ENCODE measurements around the gene ETV4. TPM values are rescaled to one million over a fixed set of nuclear protein-coding genes. Genes with fewer than 3 reads are reported as not detected.
A peak's percentile ranks its signal among the peaks of the same experiment; 100 is the strongest.

The ETV4 gene
- total and polyA plus RNA-seq, 8 donors = 0.58 to 4.4 (median 1.4) TPM; not detected in 2

DNA sequence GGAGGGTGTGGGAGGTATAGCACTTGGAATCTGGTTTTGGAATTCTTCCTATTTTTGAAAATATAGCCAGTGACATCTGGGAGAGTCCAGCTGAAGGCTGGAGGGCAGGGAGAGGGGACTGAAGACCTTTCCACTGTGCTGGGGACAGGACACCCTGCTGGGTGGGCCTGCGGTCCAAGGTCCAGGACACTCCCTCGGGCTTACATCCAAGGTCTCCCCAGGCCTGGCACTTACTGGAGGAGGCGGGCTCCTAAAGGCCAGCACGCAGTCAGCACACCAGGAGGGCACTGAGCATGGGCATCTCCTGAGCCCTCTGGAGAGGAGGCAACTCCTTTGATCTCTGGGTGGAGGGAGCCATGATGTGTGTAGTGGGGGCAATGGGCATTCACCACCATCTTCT, 35.5 kb upstream of the ETV4 start:
- DNase-seq = no peak
- no peak for TF ChIP-seq POLR2AphosphoS5 (IDR thresholded peaks at IDR 0.05)
- no peak for TF ChIP-seq EP300 (IDR thresholded peaks at IDR 0.05)
- no peak for TF ChIP-seq POLR2A (IDR thresholded peaks at IDR 0.05)
- no peak for TF ChIP-seq CTCF (IDR thresholded peaks at IDR 0.05)
- intact Hi-C loops (cut with DNase I; ENCODE audit: low total_unique reads) = no loop called here

GRCh38 chr17:43581130-43581529, 35.0 kb upstream of the ETV4 start:
- 54 to 71% (median 56%) methylated on average over 4 of the region's 4 CpGs for WGBS, 5 donors
- no peaks in the 10 kb centered on the region for H3K36me3 ChIP-seq
- intact Hi-C loops (cut with DNase I; ENCODE audit: low total_unique reads) = no loop called here
- H3K27ac ChIP-seq = peak overlapping the region in 1 of 5 donors; percentile 38
- TF ChIP-seq CTCF (IDR thresholded peaks at IDR 0.05) (no peak), POLR2A (IDR thresholded peaks at IDR 0.05) (no peak), EP300 (IDR thresholded peaks at IDR 0.05) (no peak), POLR2AphosphoS5 (IDR thresholded peaks at IDR 0.05) (no peak)
- peaks cover 0 to 8% (median 0%) of the 10 kb centered on the region in 3 donors for H3K27me3 ChIP-seq
- H3K4me1 ChIP-seq = peaks cover 4 to 17% (median 16%) of the 10 kb centered on the region in 4 donors
- H3K4me3 ChIP-seq = no peak overlapping the region
- no peaks in the 10 kb centered on the region for H3K9me3 ChIP-seq
- no peak for DNase-seq

More for the DNA sequence above, 35.5 kb upstream of the ETV4 start:
- H3K9me3 ChIP-seq = no peaks in the 10 kb centered on the region
- peaks cover 0 to 7% (median 0%) of the 10 kb centered on the region in 3 donors for H3K27me3 ChIP-seq
- WGBS, 5 donors = 33 to 54% (median 46%) methylated on average over 3 to 4 of the region's 4 CpGs
- peak overlapping the region in 1 of 5 donors; percentile 38 for H3K27ac ChIP-seq
- no peak overlapping the region for H3K4me3 ChIP-seq
- no peaks in the 10 kb centered on the region for H3K36me3 ChIP-seq
- H3K4me1 ChIP-seq = peaks cover 4 to 17% (median 16%) of the 10 kb centered on the region in 4 donors

- Histone ChIP-seq H3K4me3 (no peak overlapping the region), H3K9me3 (no peaks in the 10 kb centered on the region), H3K4me1 (peaks cover 4 to 17% (median 16%) of the 10 kb centered on the region in 4 donors), H3K27me3 (peaks cover 0 to 15% (median 0%) of the 10 kb centered on the region in 3 donors), H3K36me3 (no peaks in the 10 kb centered on the region), H3K27ac (no peak overlapping the region)
- intact Hi-C loops (cut with DNase I; ENCODE audit: low total_unique reads) = loop anchor here (5.0 kb wide), 1 partner anchor 183 kb away; no protein-coding TSS in a partner anchor
- no peak for DNase-seq
- TF ChIP-seq CTCF (IDR thresholded peaks at IDR 0.05) (no peak), EP300 (IDR thresholded peaks at IDR 0.05) (no peak), POLR2AphosphoS5 (IDR thresholded peaks at IDR 0.05) (no peak), POLR2A (IDR thresholded peaks at IDR 0.05) (no peak)
- 66 to 77% (median 73%) methylated on average over 9 of the region's 9 CpGs for WGBS, 5 donors
Observed at GRCh38 chr17:43579566-43580140, 33.5 kb upstream of the ETV4 start.

GRCh38 chr17:43578699-43579565, 32.8 kb upstream of the ETV4 start:
- TF ChIP-seq POLR2AphosphoS5 (IDR thresholded peaks at IDR 0.05) (no peak), EP300 (IDR thresholded peaks at IDR 0.05) (no peak), POLR2A (IDR thresholded peaks at IDR 0.05) (no peak), CTCF (IDR thresholded peaks at IDR 0.05) (no peak)
- Histone ChIP-seq H3K27ac (peak overlapping the region in 2 of 5 donors; percentile 31 to 34), H3K4me1 (peaks cover 4 to 17% (median 16%) of the 10 kb centered on the region in 4 donors), H3K4me3 (no peak overlapping the region), H3K27me3 (peaks cover 0 to 15% (median 0%) of the 10 kb centered on the region in 3 donors), H3K36me3 (no peaks in the 10 kb centered on the region), H3K9me3 (no peaks in the 10 kb centered on the region)
- peak in 1 of 2 donors; percentile 76 for DNase-seq
- intact Hi-C loops (cut with DNase I; ENCODE audit: low total_unique reads) = loop anchor here (5.0 kb wide), 1 partner anchor 183 kb away; no protein-coding TSS in a partner anchor
- WGBS, 5 donors = 15 to 31% (median 27%) methylated on average over 9 to 13 of the region's 13 CpGs
